Heart left ventricle (tissue), 13 donors: Measurements from ENCODE around the gene ANKRD29.

Experiments
- POLR2A ChIP-seq, 2 donors: fragments of 450-650 bp; IDR thresholded peaks; one replicate each; pipeline ENCODE4 v1.6.1; 2017; ENCODE audit warnings: antibody characterized with exemption in 2 of 2, mild to moderate bottlenecking in 2 of 2, moderate library complexity in 2 of 2
- TF ChIP-seq, protein P1 (sequence below), 12 donors: fragments of 200-600 bp; sonication (generic) in 4 of 12; IDR thresholded peaks; one replicate each; pipeline versions ENCODE4 v1.5.0 to v1.8.0; 2018 to 2022; ENCODE audit warnings: antibody characterized with exemption in 12 of 12, mild to moderate bottlenecking in 5 of 12
- donor health status: ischemic (EF 13 %, LVEDD 7.1; RV severe dilation, severe dysfunction).
- donor health status: DM: no; HTN: yes; CAD: no.
- donor health status: DM: no; HTN: no; CAD: no.
- donor health status: ischemic (EF 25% LVEDD 6.9; RV normal size, moderate dysfunction).
- donor health status: ischemic (EF 25% LVEDD 5.7; RV mildly dilated, moderate dysfunction).
- donor health status: ischemic (EF 35%, LVEDD 5.7; RV mildly dilated, moderate dysfunction).
- donor health status: nonischemic (EF 11% LVEDD 7.7; RV severe dilation, severe dysfunction).
- donor health status: DM: yes; HTN: yes; CAD: no.
- donor health status: PGD.
- donor health status: ischemic (EF 29% LVEDD 5.4; RV normal size, mild dysfunction).
- donor health status: nonischemic (EF 23%, LVEDD 6.1; RV moderate dilation, normal function).

DNA sequence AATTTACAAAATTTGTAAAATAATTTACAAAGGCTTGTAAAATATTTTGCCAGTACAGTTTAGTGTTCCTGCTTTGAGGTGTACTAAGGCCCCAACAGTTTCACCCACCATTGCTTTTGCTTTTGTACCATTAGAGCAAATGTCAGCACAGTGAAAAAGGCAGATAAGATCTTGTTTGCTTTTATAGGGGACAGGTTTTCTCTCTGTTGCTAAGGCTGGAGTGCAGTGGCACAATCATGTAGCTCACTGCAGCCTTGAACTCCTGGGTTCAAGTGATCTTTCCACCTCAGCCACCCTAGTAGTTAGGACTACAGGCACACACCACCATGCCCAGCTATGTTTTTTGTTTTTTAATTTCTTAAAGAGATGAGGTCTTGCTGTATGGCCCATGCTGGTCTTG is 56.8 kb downstream of the ANKRD29 start:
- TF ChIP-seq, protein P1, sequence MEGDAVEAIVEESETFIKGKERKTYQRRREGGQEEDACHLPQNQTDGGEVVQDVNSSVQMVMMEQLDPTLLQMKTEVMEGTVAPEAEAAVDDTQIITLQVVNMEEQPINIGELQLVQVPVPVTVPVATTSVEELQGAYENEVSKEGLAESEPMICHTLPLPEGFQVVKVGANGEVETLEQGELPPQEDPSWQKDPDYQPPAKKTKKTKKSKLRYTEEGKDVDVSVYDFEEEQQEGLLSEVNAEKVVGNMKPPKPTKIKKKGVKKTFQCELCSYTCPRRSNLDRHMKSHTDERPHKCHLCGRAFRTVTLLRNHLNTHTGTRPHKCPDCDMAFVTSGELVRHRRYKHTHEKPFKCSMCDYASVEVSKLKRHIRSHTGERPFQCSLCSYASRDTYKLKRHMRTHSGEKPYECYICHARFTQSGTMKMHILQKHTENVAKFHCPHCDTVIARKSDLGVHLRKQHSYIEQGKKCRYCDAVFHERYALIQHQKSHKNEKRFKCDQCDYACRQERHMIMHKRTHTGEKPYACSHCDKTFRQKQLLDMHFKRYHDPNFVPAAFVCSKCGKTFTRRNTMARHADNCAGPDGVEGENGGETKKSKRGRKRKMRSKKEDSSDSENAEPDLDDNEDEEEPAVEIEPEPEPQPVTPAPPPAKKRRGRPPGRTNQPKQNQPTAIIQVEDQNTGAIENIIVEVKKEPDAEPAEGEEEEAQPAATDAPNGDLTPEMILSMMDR (IDR thresholded peaks at IDR 0.05) = no peak
- no peak for TF ChIP-seq POLR2A (IDR thresholded peaks at IDR 0.05)
